ENCODE results near the gene ADSS1.
"Not testable (repeated sequence)": the region's sequence is repeated elsewhere in the genome, so short reads cannot be mapped to it uniquely, and the experiment has no call there.

Gene ADSS1

DNA sequence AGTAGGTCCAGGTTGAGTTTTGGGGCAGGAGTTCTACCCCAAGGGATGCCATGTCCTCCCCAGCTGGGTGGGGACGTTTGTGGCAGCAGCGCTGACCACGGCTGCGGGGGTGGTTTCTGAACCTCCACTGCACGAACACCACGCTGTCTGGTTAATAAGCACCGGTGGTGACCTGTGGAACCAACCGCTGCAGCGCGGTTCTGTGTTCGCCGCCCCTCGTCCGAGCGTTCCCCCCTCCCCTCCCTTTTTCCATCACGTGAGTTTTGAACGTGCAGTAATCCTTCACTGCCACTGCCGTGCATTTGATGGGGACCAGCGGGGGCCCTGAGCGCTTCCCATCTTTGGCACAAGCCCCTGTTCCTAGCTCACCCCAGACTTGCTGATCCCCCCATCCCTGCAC lies 6.4 kb upstream of the ADSS1 start:
- DNase-seq (ENCODE audit: low spot score) = no peak

GRCh38 chr14:104718147-104718546 lies 5.9 kb upstream of the ADSS1 start:
- DNase-seq (ENCODE audit: low spot score) = no peak

DNA sequence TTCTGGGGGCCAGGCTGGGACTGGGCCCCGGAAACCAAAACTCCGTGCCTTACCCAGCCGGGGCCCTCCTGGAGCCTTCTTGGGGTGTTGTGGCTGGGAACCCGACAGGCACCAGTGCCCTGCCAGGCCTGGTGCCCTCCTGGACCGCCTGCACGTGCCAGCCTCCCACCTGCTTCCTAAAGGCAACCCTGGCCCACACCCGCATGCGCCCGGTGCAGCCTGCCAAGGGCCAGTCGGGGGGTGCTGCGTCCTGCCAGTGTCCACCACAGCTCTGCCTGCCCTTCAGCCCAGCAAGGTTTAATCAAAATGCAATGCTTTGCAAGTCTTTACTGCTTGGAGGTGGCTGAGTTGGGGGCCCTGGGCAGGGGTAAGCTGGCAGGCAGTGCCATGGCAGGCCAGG lies 5.2 kb upstream of the ADSS1 start:
- DNase-seq (ENCODE audit: low spot score) = no peak

DNA sequence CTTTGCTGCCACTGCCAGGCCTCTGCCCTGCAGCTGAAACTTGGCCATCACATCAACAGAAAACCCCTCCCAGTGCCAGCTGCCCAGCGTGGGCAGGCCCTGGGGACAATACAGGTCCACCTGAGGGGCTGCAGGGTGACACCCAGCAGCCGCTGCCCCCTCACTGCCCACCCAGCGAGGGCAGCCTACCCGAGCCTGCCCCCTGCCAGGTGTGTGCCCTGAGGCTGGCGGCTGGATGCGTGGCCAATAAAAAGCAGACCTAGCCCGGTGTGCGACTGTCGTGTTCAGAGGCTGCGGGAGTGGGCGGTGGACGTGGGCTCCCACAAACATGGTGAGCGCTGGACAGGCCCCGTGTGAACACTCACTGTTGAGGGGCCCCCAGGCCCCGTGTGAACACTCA lies 4.7 kb upstream of the ADSS1 start:
- DNase-seq (ENCODE audit: low spot score) = no peak

- DNase-seq (ENCODE audit: low spot score) = no peak
Measured at GRCh38 chr14:104721505-104722431, 2.3 kb upstream of the ADSS1 start.

GRCh38 chr14:104722938-104723650 lies 935 bp upstream of the ADSS1 start:
- no peak for DNase-seq (ENCODE audit: low spot score)

DNA sequence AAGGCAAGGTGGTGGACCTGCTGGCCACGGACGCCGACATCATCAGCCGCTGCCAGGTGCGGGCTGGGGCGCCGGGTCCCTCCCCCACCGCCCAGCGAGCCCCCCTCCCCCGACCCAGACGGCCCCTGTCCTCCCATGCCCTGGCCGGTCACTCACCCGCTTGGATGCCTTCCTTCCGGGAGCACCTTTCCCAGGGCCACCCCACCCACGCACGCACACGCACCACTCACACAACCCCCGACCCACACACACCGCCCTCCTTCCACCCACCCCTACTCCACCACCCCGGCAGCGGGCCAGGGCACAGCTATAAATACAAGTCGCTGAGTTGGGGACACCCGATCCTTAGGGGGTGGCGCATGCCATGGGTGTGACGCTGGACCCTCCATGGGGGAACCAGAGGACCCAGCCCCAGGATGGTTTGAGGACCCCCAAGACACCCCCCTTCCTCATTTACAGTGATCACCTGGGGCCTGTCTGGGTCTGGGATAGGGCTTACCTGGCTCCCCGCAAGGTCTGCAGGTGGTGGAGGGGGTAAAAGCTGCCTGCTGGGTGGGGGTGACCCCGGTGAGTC lies 465 bp downstream of the ADSS1 start:
- no peak for DNase-seq (ENCODE audit: low spot score)

GRCh38 chr14:104724981-104725771 lies 1.1 kb downstream of the ADSS1 start:
- DNase-seq (ENCODE audit: low spot score) = no peak

GRCh38 chr14:104725772-104726548 lies 1.9 kb downstream of the ADSS1 start:
- no peak for DNase-seq (ENCODE audit: low spot score)

GRCh38 chr14:104726600-104727451 lies 2.8 kb downstream of the ADSS1 start:
- DNase-seq (ENCODE audit: low spot score) = no peak

- no peak for DNase-seq (ENCODE audit: low spot score)
Measured at GRCh38 chr14:104728631-104729030, 4.6 kb downstream of the ADSS1 start.

- not testable (repeated sequence) for DNase-seq (ENCODE audit: low spot score)
Measured at GRCh38 chr14:104729176-104729834, 5.3 kb downstream of the ADSS1 start.

- DNase-seq (ENCODE audit: low spot score) = no peak
Measured at GRCh38 chr14:104729835-104730181, 5.8 kb downstream of the ADSS1 start.

GRCh38 chr14:104730487-104730886 lies 6.5 kb downstream of the ADSS1 start:
- DNase-seq (ENCODE audit: low spot score) = no peak

DNA sequence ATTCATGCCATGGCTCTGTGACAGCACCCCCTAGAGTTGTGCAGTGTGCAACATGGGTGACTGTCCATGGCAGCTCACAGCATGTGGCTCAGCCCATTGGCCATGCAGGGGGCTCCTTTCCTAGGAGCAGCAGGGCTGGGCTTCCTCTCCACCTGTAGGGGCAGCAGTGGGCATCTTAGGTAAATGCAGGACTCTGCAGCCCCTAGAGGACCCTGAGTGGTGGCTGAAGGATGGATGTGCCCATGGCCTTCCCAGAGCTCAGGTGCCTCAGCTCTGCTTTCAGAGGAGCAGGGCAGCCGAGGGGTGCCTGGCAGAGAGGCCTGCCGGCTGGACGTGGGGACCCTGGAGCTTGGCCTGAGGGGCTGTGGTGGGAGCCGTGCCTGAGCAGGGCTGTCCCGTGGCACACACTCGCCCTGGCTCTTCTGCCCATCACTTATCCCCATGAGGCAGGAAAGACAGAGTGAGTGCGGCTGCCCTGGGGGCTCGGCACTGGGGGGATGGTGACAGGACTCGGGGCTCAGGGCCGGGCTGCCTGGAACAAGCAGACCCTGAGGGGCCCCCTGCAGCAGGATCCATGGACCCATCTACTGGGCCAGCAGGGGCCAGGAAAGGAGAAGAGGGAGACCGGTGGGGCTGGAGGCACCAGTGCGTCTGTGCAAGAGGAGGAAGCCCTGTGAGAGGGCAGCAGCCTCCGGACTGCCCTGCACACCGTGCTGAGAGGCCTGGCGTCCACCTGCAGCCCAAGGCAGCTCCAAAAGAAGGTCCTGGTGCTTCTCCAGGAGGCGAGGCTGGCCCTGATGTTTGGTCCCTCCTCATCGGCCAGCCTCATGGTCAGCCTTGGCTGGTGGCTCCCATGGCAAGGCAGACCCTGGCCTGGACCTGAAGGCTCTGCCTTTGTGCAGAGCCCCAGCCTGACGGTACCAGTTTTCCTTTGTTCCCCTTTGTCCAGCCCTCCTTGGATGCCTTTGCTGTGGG lies 7.6 kb downstream of the ADSS1 start:
- no peak for DNase-seq (ENCODE audit: low spot score)

- no peak for DNase-seq (ENCODE audit: low spot score)
Measured at GRCh38 chr14:104732355-104732804, 8.4 kb downstream of the ADSS1 start.

GRCh38 chr14:104732931-104733681 lies 9.1 kb downstream of the ADSS1 start:
- no peak for DNase-seq (ENCODE audit: low spot score)

- DNase-seq (ENCODE audit: low spot score) = no peak
Measured at GRCh38 chr14:104734051-104734587, 10.1 kb downstream of the ADSS1 start.
